ENCODE measurements around the gene TMA7.

Gene TMA7

DNA sequence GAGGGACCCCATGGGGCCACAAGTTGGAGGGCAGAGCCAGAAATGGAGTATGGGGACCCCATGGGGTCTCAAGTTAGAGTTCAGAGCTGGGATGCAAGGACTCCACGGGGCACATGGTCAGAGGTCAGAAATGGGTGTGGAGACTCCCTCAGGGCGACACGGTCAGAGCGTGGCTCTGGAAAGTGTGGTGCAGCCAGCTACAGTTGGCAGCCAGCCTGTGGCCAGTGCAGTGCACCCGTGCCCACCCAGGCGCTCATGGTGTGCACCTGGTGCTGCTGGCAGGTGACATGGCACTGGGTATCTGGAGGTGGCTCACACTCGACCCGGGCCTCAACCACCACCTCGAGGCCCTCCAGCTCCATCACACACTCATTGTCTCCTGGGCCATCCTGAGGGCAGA, 21.4 kb upstream of the TMA7 start:
- TF ChIP-seq, protein P1, sequence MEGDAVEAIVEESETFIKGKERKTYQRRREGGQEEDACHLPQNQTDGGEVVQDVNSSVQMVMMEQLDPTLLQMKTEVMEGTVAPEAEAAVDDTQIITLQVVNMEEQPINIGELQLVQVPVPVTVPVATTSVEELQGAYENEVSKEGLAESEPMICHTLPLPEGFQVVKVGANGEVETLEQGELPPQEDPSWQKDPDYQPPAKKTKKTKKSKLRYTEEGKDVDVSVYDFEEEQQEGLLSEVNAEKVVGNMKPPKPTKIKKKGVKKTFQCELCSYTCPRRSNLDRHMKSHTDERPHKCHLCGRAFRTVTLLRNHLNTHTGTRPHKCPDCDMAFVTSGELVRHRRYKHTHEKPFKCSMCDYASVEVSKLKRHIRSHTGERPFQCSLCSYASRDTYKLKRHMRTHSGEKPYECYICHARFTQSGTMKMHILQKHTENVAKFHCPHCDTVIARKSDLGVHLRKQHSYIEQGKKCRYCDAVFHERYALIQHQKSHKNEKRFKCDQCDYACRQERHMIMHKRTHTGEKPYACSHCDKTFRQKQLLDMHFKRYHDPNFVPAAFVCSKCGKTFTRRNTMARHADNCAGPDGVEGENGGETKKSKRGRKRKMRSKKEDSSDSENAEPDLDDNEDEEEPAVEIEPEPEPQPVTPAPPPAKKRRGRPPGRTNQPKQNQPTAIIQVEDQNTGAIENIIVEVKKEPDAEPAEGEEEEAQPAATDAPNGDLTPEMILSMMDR (IDR thresholded peaks at IDR 0.05; ENCODE audit: low read length, missing control alignments), result no peak
- no peak overlapping the region for H3K4me3 ChIP-seq (replicated peaks; ENCODE audit: low read depth, low read length)
- no peak for DNase-seq (ENCODE audit: low read depth)

GRCh38 chr3:48419149-48419548, 20.9 kb upstream of the TMA7 start:
- H3K4me3 ChIP-seq (replicated peaks; ENCODE audit: low read depth, low read length), result no peak overlapping the region
- no peak for DNase-seq (ENCODE audit: low read depth)
- TF ChIP-seq, protein P1 (IDR thresholded peaks at IDR 0.05; ENCODE audit: low read length, missing control alignments), result no peak

DNA sequence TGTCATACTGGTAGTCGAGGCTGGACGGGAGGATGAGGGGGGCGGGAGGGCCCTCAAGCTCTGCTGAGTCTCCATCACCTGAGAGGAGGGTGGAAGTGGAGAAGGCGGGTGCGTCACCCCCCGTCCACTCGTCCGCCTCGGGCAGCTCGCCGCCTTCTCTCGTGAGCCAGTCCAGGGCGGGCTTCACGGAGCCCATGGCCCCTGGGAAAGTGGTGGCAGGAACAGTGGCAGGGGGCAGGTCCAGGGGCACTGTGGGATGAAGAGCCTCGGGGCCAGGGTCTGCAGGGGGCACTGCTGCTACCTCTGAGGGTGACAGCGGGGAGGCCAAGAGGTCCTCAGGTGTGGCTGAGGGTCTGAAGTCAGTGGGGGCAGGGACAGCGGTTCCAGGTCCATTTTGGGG, 20.5 kb upstream of the TMA7 start:
- no peak overlapping the region for H3K4me3 ChIP-seq (replicated peaks; ENCODE audit: low read depth, low read length)
- TF ChIP-seq, protein P1 (IDR thresholded peaks at IDR 0.05; ENCODE audit: low read length, missing control alignments), result no peak
- DNase-seq (ENCODE audit: low read depth), result no peak

GRCh38 chr3:48420561-48420960, 19.5 kb upstream of the TMA7 start:
- DNase-seq (ENCODE audit: low read depth), result no peak
- H3K4me3 ChIP-seq (replicated peaks; ENCODE audit: low read depth, low read length), result no peak overlapping the region
- TF ChIP-seq, protein P1 (IDR thresholded peaks at IDR 0.05; ENCODE audit: low read length, missing control alignments), result no peak

- TF ChIP-seq, protein P1 (IDR thresholded peaks at IDR 0.05; ENCODE audit: low read length, missing control alignments), result no peak
- H3K4me3 ChIP-seq (replicated peaks; ENCODE audit: low read depth, low read length), result no peak overlapping the region
These were observed 17.8 kb upstream of the TMA7 start for GRCh38 chr3:48422272-48422671.

GRCh38 chr3:48422681-48423080, 17.4 kb upstream of the TMA7 start:
- no peak overlapping the region for H3K4me3 ChIP-seq (replicated peaks; ENCODE audit: low read depth, low read length)
- no peak for DNase-seq (ENCODE audit: low read depth)
- TF ChIP-seq, protein P1 (IDR thresholded peaks at IDR 0.05; ENCODE audit: low read length, missing control alignments), result no peak

More at GRCh38 chr3:48422272-48422671, 17.8 kb upstream of the TMA7 start:
- DNase-seq (ENCODE audit: low read depth), result no peak

- no peak overlapping the region for H3K4me3 ChIP-seq (replicated peaks; ENCODE audit: low read depth, low read length)
- TF ChIP-seq, protein P1 (IDR thresholded peaks at IDR 0.05; ENCODE audit: low read length, missing control alignments), result no peak
- DNase-seq (ENCODE audit: low read depth), result no peak
These were observed 16.7 kb upstream of the TMA7 start for GRCh38 chr3:48423241-48423882.
